Left colon (tissue), 2 donors: ENCODE results near the gene AMIGO1. TPM values are rescaled to one million over a fixed set of nuclear protein-coding genes. Genes with fewer than 3 reads are reported as not detected.

Experiments used
- ATAC-seq: fragments of 200-7000 bp; cut with Tn5 transposase; one replicate; pipeline ENCODE4 v1.9.1; 2020; ENCODE audit warnings: mild to moderate bottlenecking, moderate library complexity
- DNase-seq, 2 donors: peaks; one replicate each; pipeline ENCODE4 v3.0.0-alpha.2; 2020
- intact Hi-C, 2 donors: fragments of 100-400 bp; cut with DNase I in 1 of 2; cut with micrococcal nuclease in 1 of 2; formaldehyde crosslinking; loops; one replicate each; pipeline versions ENCODE4 v1.11.2 to v1.14.0; 2022; cut with DNase I, micrococcal nuclease
- long read RNA-seq: library from polyadenylated mRNA; unstranded; transcript quantifications from one replicate; pipeline ENCODE4 v2.0.0, GENCODE V29; 2021
- total RNA-seq, 2 donors: library from RNA; stranded (reverse); fragmentation: NEBNext Ultra II Directional; extraction: Animal tissue kit (Norgen Biotek cat#: 25700); gene quantifications; one replicate each; pipeline ENCODE4 v1.2.1, GENCODE V29; 2021
- donor health status: DM: no; HTN: no; CAD: no.
- donor health status: DM: yes; HTN: yes; CAD: no.

AMIGO1 gene, protein sequence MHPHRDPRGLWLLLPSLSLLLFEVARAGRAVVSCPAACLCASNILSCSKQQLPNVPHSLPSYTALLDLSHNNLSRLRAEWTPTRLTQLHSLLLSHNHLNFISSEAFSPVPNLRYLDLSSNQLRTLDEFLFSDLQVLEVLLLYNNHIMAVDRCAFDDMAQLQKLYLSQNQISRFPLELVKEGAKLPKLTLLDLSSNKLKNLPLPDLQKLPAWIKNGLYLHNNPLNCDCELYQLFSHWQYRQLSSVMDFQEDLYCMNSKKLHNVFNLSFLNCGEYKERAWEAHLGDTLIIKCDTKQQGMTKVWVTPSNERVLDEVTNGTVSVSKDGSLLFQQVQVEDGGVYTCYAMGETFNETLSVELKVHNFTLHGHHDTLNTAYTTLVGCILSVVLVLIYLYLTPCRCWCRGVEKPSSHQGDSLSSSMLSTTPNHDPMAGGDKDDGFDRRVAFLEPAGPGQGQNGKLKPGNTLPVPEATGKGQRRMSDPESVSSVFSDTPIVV
- 1 to 10 TPM; 3.8 to 5.6 TPM for total RNA-seq
- long read RNA-seq, full-length matches to known transcripts = 3 of 10 reads
- long read RNA-seq, partial matches to known transcripts = 0 of 10 reads
- long read RNA-seq, other reads (novel, unspliced or antisense) = 7 of 10 reads

- intact Hi-C loops = no loop called here
- DNase-seq (peak in 1 of 2 donors; percentile 75), ATAC-seq (peak; percentile 93)
These were observed at the start of gene AMIGO1 for GRCh38 chr1:109509176-109510134. TSS of gene AMIGO1 (minus strand) at chr1:109509727. CDS start at chr1:109508912, 815 bp downstream.

- DNase-seq (no peak), ATAC-seq (no peak)
- intact Hi-C loops = no loop called here
These were observed 48.0 kb upstream of the AMIGO1 start for GRCh38 chr1:109557520-109557919.

- DNase-seq (no peak), ATAC-seq (no peak)
- intact Hi-C loops = no loop called here
These were observed 47.0 kb upstream of the AMIGO1 start for GRCh38 chr1:109556563-109556962.

- ATAC-seq = peak; percentile 94
- DNase-seq = peak; percentile 98
- intact Hi-C loops = loop anchor here in 1 of 2 donors (5.0 to 10.0 kb wide), 2 partner anchors 94 to 436 kb away; partner anchors contain the start of gene AHCYL1
These were observed 39.1 kb upstream of the AMIGO1 start, which contains the start of gene GNAI3 for GRCh38 chr1:109548321-109549267. TSS of gene GNAI3 (plus strand) at chr1:109548615. CDS start at chr1:109548721, 106 bp downstream.

DNA sequence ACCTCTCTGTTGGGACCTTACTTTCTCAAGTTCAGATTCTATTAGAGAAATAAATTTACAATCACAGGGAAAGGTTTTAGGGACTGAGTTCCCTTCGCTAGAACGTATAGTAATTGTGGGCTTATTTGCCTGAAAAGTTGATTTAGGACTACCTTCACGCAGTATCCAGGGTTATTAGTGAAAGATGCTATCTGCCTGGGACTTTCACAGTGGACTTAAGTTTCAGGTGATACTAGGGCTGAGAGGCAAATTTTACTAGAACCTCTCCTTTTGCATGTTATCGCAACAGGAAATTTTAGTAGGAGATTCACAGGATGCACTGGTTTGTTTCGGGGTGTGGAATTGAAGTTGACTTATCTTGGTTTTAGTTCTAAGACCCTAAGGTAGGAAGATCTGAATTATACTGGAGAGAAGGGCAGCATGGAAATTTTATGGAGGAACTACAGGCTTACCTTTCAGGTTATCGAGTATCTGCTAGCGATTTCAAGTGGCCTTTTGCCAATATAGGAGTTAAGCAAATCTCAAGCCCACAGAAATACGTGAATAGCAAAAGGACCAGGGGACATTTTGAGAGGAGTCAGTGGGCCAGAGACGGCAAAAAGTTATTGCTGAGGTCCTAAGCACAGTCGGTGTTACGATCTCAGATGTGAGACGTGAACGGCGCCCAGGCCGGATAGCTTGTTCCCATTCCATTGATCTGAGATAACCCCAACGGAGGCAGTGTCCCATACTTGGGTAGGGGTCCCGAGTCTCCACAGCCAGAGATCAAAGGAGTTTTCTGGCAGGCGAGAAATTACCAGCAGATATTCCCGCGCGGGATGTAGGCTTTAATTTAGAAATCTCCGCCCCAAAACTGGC, 38.2 kb upstream of the AMIGO1 start:
- ATAC-seq (peak; percentile 24), DNase-seq (peak in 1 of 2 donors; percentile 64)
- intact Hi-C loops = loop anchor here in 1 of 2 donors (2.0 to 10.0 kb wide), 3 partner anchors 95 to 437 kb away; partner anchors contain the start of gene AHCYL1

GRCh38 chr1:109546311-109547109, 37.0 kb upstream of the AMIGO1 start:
- intact Hi-C loops = loop anchor here in 1 of 2 donors (2.0 to 10.0 kb wide), 3 partner anchors 96 to 438 kb away; partner anchors contain the start of gene AHCYL1

GRCh38 chr1:109543988-109544735, 34.6 kb upstream of the AMIGO1 start:
- no peak for DNase-seq
- ATAC-seq = no peak
- intact Hi-C loops = loop anchor here in 1 of 2 donors (5.0 to 10.0 kb wide), 2 partner anchors 88 to 441 kb away; partner anchors contain the start of gene AHCYL1

More at GRCh38 chr1:109546311-109547109, 37.0 kb upstream of the AMIGO1 start:
- ATAC-seq (peak; percentile 62), DNase-seq (peak; percentile 88 to 97)

- intact Hi-C loops = loop anchor here in 1 of 2 donors (5.0 to 10.0 kb wide), 2 partner anchors 89 to 441 kb away; partner anchors contain the start of gene AHCYL1
- DNase-seq = no peak
- no peak for ATAC-seq
These were observed 33.9 kb upstream of the AMIGO1 start for GRCh38 chr1:109543283-109543987.

DNA sequence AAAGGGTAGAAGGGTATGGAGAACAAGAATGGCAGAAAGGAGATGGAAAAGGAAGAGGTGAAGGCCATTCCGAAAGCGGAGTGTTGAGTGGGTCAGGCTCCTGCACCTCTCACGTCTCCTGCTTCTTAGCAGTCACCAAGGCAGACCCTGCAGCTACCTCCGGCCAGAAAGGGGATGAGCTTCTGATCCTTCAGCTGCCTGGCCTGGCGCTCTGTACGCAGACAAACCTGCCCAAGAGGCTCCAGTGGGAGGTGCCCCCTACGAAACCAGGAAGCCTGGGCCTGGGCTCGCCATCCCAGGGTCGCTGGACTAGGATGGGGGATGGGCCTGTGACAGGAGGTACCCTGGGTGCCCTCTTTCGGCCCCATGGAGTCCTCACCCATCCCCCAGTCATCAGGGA, 33.1 kb upstream of the AMIGO1 start:
- intact Hi-C loops = loop anchor here in 1 of 2 donors (5.0 to 10.0 kb wide), 2 partner anchors 90 to 442 kb away; partner anchors contain the start of gene AHCYL1
- no peak for DNase-seq
- ATAC-seq = no peak

DNA sequence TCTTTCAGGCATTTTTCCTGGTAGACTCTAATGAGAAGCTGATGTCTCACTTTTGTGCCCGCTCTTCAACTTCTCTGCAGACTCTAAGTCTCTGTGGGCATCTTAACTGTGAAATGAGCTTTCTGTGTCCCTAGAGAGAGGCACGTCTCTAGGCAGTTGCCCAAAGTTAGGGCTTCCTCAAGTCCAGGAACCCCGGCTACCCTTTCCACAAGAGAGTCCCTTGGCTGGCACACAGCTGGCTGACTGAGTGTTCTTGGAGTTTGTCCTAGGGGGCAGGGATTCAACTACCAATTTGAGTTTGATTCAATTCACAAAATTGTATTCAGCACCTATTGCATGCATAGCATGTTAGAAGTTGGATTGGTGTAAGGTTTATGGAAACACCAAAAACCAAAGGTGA, 31.6 kb upstream of the AMIGO1 start:
- intact Hi-C loops = loop anchor here in 1 of 2 donors (5.0 to 10.0 kb wide), 2 partner anchors 91 to 444 kb away; partner anchors contain the start of gene AHCYL1
- DNase-seq (no peak), ATAC-seq (no peak)

GRCh38 chr1:109539676-109540075, 30.1 kb upstream of the AMIGO1 start, which contains the start of gene GPR61:
TSS of gene GPR61 (plus strand) at chr1:109539872. CDS start at chr1:109543023, 3,151 bp downstream.
- intact Hi-C loops = loop anchor here in 1 of 2 donors (5.0 to 10.0 kb wide), 2 partner anchors 93 to 445 kb away; partner anchors contain the start of gene AHCYL1
- ATAC-seq (no peak), DNase-seq (no peak)

GRCh38 chr1:109538827-109539555, 29.5 kb upstream of the AMIGO1 start:
- intact Hi-C loops = no loop called here
- no peak for ATAC-seq

GRCh38 chr1:109537450-109538178, 28.1 kb upstream of the AMIGO1 start:
- intact Hi-C loops = no loop called here
- ATAC-seq (no peak), DNase-seq (no peak)

More at GRCh38 chr1:109538827-109539555, 29.5 kb upstream of the AMIGO1 start:
- DNase-seq = no peak
